Measurements from ENCODE around the gene RAPGEF4.
"Not testable (repeated sequence)": the region's sequence is repeated elsewhere in the genome, so short reads cannot be mapped to it uniquely, and the experiment has no call there.

The RAPGEF4 gene

GRCh38 chr2:172726172-172726735 lies 9.4 kb upstream of the RAPGEF4 start:
- peak; percentile 51 for DNase-seq (ENCODE audit: low spot score)

DNA sequence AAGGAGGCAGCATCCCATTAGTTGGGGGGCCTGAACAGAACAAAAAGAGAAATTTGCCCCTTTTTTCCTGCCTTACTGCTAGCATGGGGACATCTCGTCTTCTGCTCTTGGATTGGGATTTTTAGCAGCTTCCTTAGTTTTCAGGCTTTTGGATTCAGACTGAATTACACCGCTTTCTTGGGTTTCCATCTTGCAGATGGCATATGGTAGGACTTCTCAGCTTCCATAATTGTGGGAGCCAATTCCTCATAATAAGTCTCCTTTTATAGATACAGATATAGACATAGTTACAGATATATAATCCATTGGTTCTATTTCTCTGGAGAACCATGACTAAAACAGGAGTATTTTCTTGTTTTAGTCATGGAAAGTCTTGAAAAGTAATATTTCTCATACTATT lies 5.2 kb upstream of the RAPGEF4 start:
- DNase-seq (ENCODE audit: low spot score) = no peak

- DNase-seq (ENCODE audit: low spot score) = no peak
Observed at GRCh38 chr2:172734711-172735581, 699 bp upstream of the RAPGEF4 start.

DNA sequence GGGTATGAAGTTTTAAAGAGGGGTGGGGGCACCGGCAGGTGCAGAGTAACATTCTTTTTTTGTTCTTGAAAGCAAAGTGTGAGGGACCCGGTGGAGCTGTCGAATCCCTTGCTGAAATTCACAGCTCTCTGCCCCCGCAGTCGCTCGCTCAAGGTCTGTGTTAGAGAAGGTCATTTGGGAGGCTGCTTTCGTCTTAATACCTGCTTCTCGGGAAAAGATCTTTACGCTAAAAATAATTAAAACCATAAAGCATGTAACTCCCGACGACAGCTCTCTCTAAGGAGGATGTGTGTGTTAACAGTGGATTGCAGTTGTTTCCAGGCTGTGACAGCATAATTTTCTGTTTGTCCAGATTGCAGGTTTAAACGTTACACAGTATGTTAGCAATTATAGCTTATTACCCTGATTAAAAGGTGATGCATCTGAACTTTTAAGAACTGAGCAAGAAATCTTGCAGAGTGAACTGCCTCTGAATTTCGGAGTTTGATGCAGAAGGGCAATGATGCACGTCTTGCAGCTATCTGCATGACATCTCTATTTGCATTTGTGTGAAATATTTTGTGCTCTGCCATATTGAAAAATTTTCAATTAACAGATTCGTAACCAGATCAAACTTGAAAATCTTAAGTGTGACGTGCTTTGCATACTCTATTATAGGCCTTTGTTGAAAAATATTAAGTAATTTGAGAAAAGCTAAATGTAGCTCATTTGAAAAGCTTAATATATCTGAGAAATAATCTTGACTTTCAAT lies 954 bp downstream of the RAPGEF4 start:
- peak; percentile 43 for DNase-seq (ENCODE audit: low spot score)

DNA sequence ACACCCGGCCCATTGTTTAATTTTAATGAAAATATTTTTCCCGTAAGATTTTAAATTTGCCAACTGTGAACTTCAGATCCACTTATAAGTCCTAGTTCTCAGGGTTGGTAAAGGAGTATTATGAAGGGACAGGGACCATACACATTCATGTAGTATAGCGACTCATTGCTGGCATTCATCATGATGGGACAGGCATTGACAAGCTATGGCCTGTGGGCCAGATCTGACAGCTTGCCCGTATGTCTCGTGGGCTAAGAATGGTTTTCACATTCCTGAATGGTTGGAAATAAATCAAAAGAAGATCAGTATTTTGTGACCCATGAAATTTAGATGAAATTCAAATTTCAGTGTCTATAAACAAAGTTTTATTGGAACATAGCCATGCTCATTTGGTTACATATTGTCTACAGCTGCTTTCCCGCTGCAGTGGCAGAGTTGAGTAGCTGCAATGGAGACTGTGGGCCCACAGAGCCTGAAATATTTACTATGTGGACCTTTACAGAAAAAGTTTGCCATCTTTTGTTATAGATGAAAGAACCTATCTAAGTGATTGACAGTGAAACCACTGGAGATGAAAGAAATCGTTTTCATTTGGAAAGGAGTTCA lies 4.1 kb downstream of the RAPGEF4 start:
- no peak for DNase-seq (ENCODE audit: low spot score)

DNA sequence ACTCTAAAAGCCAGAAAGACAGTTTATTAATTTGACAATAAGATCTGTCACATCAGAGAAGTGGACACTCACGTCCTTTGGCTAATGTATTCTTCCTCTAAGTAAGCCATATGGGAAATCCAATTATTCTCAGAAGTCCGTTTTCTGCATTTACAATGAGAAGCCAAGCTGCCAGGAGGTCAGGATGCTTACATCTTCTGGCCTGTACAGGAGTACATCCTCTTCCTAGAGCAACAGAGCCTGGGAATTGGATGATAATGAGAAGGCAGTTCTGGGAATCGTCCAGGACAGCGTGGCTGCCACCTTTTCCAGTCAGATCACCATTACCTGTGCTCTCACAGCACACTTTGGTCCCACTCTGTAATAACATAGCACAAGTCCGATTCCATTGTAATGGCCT lies 5.2 kb downstream of the RAPGEF4 start:
- DNase-seq (ENCODE audit: low spot score) = no peak

GRCh38 chr2:172742931-172743540 lies 7.4 kb downstream of the RAPGEF4 start:
- no peak for DNase-seq (ENCODE audit: low spot score)

- no peak for DNase-seq (ENCODE audit: low spot score)
Observed at GRCh38 chr2:172743898-172744297, 8.3 kb downstream of the RAPGEF4 start.

DNA sequence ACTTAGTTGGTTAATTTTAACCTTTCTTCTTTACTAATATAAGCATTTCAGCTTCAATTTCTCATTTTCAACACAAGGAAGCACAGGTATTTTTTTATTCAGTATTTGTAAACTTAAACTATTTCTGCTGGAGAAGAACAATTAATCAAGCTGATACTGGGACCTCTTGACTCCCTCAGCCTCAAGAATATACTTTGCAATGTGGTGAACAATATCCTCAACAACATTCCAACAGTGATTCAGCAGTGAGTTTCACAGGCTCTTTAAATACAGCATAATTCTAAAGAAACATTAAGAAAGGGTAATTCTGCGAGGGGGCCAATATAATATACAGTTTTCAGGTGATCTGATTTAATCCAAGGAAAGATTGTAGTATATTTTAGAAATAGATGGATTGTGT lies 10.0 kb downstream of the RAPGEF4 start:
- no peak for DNase-seq (ENCODE audit: low spot score)

GRCh38 chr2:172748543-172748942 lies 12.9 kb downstream of the RAPGEF4 start:
- DNase-seq (ENCODE audit: low spot score) = not testable (repeated sequence)

- DNase-seq (ENCODE audit: low spot score) = no peak
Observed at GRCh38 chr2:172749388-172749787, 13.7 kb downstream of the RAPGEF4 start.

- no peak for DNase-seq (ENCODE audit: low spot score)
Observed at GRCh38 chr2:172751564-172751963, 15.9 kb downstream of the RAPGEF4 start.

DNA sequence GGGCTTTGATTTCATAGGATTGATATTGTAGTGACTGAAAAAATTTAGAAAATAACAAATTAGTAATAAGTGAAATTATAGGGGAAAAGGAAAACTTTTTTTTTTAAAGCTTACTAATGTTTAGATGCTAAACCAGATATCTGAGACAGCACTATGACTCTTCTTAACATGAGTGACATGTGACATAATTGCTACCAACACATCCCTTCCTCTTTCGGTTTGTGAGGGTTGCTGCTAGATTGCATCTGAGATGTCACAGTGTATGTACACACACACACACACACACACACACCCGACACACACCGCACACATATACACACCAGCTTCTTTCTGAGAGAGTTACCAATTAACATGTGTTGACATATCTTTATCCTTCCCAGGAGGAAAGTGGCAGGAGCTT lies 18.0 kb downstream of the RAPGEF4 start:
- no peak for DNase-seq (ENCODE audit: low spot score)

DNA sequence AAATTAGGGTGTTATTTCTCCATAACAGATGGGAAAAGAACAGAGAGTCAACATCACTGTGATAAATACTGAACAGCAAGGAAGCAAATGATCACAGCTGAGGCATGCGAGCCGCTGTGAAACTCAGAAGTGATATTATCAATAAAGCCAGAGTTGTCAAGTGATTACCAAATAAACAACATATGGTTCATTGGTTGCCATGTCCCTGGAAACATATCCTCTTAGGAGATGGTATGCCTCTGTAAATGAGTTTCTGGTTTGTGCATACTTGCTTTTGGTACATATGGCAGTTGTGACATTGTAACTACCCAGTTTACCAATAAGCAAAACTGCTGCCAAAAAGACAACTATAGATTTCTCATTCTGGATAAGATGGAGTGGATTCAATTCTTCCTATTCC lies 23.8 kb downstream of the RAPGEF4 start:
- DNase-seq (ENCODE audit: low spot score) = no peak

DNA sequence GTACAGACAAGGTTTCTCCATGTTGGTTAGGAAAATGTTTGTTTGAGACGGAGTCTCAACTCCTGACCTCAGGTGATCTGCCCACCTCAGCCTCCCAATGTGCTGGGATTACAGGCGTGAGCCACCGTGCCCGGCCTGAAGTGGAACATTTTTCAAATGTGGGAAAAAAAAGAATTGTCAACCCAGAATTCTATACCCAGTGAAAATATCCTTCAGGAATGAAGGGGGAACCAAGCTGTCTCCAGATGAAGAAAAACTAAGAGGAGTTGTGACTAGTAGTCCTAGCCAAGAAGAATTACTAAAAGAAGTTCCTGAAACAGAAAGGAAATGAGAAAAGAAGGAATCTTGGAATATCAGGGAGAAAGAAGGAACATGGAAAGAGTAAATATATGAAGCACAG lies 25.7 kb downstream of the RAPGEF4 start:
- no peak for DNase-seq (ENCODE audit: low spot score)

GRCh38 chr2:172762574-172762973 lies 26.9 kb downstream of the RAPGEF4 start:
- no peak for DNase-seq (ENCODE audit: low spot score)

- DNase-seq (ENCODE audit: low spot score) = no peak
Observed at GRCh38 chr2:172763079-172763478, 27.4 kb downstream of the RAPGEF4 start.

- DNase-seq (ENCODE audit: low spot score) = no peak
Observed at GRCh38 chr2:172765662-172766061, 30.0 kb downstream of the RAPGEF4 start.

- no peak for DNase-seq (ENCODE audit: low spot score)
Observed at GRCh38 chr2:172768401-172768800, 32.8 kb downstream of the RAPGEF4 start.

GRCh38 chr2:172769879-172770278 lies 34.2 kb downstream of the RAPGEF4 start:
- no peak for DNase-seq (ENCODE audit: low spot score)

GRCh38 chr2:172770887-172771286 lies 35.2 kb downstream of the RAPGEF4 start:
- no peak for DNase-seq (ENCODE audit: low spot score)

DNA sequence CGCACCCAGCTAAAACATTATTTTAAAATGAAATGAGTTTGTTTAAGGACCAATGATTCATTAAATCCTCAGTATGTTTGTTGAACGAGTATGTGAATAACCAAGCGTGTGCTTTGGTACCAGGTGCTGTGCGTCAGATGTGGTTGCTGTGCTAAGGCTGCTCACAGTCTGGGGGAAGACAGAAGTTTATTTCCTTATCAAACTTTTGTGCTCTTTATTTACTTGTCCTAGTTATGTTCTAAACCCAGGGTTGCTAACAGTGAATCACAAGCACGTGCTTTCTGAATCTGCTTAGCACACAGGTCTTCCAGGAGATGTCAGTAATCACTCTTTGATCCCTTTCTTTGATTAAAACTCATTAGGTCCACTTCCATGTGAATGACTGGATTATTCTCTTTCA lies 37.0 kb downstream of the RAPGEF4 start:
- DNase-seq (ENCODE audit: low spot score) = no peak

All from HuH-7.5 (cell line).